HL-60 (cell line): Measurements from ENCODE around the gene RTEL1.

Experiments used
- DNase-seq, 2 experiments: peaks; one replicate each; pipeline ENCODE4 v3.0.0-alpha.2; 2010 to 2020; ENCODE audit warnings: low read depth in 1 of 2, low spot score in 1 of 2
- H3K27ac ChIP-seq: fragments of 250-450 bp; sonication (Bioruptor Pico); replicated peaks from 2 replicates; pipeline ENCODE4 v1.5.1; 2020; ENCODE audit warnings: mild to moderate bottlenecking, moderate library complexity
- H3K27me3 ChIP-seq: fragments of 250-450 bp; sonication (Bioruptor Pico); 2 replicates; pipeline ENCODE4 v1.5.1; 2021; ENCODE audit warnings: mild to moderate bottlenecking, moderate library complexity; ENCODE audit not compliant: insufficient read depth, poor library complexity, severe bottlenecking
- H3K4me3 ChIP-seq: replicated peaks from 2 replicates; pipeline ENCODE4 v1.5.1; 2011; ENCODE audit warnings: mild to moderate bottlenecking, control low read depth, low read length; ENCODE audit not compliant: insufficient read depth
- CTCF ChIP-seq: IDR thresholded peaks from one replicate; pipeline ENCODE4 v1.5.1; 2011; ENCODE audit warnings: low read length, control low read depth, inconsistent platforms; ENCODE audit not compliant: insufficient read depth
- GABPA ChIP-seq: IDR thresholded peaks from 2 replicates; pipeline ENCODE4 v1.6.1; 2012; ENCODE audit warnings: low read depth
- POLR2AphosphoS5 ChIP-seq: IDR thresholded peaks from 2 replicates; pipeline ENCODE4 v1.6.1; 2012; ENCODE audit warnings: low read depth
- REST ChIP-seq: IDR thresholded peaks from 2 replicates; pipeline ENCODE4 v1.6.1; 2012; ENCODE audit warnings: low read depth; ENCODE audit not compliant: insufficient replicate concordance
- SPI1 ChIP-seq: IDR thresholded peaks from 2 replicates; pipeline ENCODE4 v1.6.1; 2012; ENCODE audit warnings: low read depth, mild to moderate bottlenecking, borderline replicate concordance

Gene RTEL1

GRCh38 chr20:63660622-63661021, 2.5 kb downstream of the RTEL1 start:
- Histone ChIP-seq H3K27ac (no peak overlapping the region), H3K4me3 (no peak overlapping the region), H3K27me3 (no peaks in the 10 kb centered on the region)
- no peak for DNase-seq
- TF ChIP-seq CTCF, result no peak
- no peak for TF ChIP-seq REST
- TF ChIP-seq SPI1, result no peak
- TF ChIP-seq POLR2AphosphoS5, result no peak
- TF ChIP-seq GABPA, result no peak

GRCh38 chr20:63661108-63661507, 3.0 kb downstream of the RTEL1 start:
- TF ChIP-seq REST (no peak), GABPA (no peak), SPI1 (no peak), POLR2AphosphoS5 (no peak), CTCF (no peak)
- Histone ChIP-seq H3K4me3 (no peak overlapping the region), H3K27ac (no peak overlapping the region), H3K27me3 (no peaks in the 10 kb centered on the region)
- no peak for DNase-seq

DNA sequence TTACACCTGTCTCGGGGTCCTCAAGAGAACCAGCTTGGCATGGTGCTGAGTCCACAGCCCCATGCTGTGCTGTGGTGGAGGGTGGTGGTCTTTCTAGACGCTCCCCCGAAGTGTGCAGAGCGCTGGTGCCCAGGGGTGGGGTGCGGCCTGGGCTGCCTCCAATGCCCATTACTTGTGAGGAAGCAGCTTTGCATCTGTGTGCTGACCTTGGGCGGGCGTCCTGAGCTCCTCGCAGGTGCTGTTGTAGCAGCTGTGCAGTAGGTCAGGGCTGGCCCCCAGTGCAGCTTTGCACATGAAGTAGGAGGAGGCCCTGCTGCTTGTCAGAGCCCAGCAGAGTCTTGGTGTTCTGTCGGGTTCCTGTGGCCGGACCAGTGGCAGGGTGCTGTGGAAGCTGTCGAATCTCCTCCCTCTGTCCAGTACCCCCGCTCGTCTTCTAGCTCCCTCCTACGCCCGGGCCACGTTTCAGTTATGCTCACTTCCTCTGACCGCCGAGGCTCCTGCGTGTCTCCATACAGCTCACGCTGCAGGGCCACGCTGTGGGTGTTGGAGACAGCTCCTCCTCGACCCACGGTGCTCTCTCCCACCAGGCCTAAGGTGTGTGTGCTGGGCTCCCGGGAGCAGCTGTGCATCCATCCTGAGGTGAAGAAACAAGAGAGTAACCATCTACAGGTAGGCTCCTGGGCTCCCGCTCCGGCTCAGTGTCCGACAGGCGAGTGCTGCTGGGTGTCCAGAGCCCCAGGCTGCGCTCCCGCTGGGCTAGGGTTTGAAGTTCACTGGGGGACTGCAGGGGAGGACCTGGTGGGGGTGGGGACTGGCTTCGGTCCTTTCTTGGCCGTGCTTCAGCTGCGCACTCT, 4.1 kb downstream of the RTEL1 start:
- TF ChIP-seq REST (no peak), GABPA (no peak), SPI1 (no peak), POLR2AphosphoS5 (no peak), CTCF (no peak)
- DNase-seq, result no peak
- H3K27ac ChIP-seq, result no peak overlapping the region
- no peak overlapping the region for H3K4me3 ChIP-seq
- H3K27me3 ChIP-seq, result no peaks in the 10 kb centered on the region
